OCI-M1 (cell line): ENCODE results near the gene GFI1.

Experiments used
- DNase-seq: peaks from one replicate; lab custom pipeline; 2025; lab: John Stamatoyannopoulos, UW

Gene GFI1

DNA sequence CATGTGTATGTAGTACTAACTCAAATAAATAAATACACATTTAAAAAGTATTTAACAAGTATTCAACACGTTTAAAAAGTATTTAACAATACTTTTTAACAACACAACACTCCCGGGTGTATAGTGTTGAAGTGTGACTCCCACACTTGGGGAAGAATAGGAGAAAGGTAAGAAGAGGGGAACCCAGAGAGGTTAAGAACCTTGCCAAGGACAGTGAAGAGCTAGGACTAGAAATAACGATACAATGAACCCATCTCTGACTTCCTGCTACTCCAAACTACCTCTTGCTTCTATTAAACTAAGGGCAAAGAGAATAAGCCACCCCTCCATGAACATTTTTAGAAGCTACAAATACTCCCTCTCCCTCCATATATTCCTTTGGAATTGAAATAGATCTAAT is 1.7 kb upstream of the GFI1 start:
- DNase-seq: no peak

DNA sequence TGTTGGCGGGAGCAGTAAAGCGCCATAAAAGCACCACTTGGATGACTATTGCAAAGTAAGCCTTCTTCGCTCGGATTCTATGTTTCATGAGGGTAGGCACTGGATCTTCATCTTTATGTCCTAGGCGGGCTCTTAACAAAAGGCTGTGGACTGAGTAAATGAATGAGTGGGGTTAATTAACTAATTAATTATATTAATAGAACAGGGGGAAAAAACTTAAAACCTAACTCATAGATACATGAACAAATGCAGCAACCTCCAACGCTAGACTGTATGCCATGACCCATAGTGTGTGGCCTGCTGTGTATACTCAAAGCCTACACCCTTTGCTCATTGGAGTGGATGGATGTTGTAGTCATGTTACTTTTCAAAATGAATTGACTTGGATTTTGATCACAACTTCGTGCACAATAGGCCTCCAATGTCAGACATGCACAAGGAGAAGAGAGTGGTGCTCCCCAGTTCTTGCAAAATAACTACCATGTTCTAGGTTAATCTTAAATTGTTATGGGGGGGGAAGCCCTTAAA is 417 bp upstream of the GFI1 start:
- DNase-seq: no peak

DNA sequence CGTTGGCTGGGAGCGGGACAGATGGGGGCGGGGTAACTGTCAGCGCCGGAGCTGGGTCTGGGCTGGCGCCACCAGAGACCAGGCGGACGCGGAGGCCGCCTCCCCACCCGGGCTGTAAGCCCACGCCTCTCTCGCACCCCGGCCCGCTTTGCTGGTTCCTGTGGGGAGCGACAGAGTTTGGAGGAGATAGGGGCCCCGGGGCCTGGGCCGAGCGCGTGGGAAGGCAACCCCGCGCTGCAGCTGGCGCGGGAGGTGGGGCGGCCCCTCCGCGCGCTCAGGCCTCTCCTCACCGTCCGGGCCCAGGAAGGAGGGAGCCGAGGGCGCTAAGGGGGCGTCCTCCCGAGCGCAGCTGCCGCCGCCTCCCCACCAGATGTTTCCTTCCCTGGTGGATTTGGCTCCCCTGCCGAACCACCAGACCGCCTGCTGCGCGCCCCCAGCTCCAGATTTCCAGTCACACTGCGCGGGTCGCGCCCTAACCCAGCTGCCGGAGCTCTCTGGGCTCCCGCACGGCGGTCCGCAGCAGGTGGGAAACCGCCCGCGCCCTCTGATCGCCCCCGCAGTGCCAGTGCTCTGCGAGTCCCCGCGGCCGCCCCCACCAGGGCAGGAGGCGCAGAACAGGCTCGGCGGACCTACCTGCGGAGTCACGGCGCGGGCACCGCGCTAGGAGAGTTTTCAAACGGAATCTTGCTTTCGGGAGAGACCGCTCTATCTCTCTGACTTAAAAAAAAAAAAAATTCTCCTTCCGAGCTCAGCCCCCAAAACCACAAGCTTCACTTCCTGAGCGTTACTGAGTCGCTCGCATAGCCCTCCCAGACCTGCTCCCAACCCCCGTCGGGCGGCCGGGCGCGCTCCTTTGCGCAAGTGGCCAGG is 1.1 kb downstream of the GFI1 start:
- DNase-seq: peak; percentile 88

DNA sequence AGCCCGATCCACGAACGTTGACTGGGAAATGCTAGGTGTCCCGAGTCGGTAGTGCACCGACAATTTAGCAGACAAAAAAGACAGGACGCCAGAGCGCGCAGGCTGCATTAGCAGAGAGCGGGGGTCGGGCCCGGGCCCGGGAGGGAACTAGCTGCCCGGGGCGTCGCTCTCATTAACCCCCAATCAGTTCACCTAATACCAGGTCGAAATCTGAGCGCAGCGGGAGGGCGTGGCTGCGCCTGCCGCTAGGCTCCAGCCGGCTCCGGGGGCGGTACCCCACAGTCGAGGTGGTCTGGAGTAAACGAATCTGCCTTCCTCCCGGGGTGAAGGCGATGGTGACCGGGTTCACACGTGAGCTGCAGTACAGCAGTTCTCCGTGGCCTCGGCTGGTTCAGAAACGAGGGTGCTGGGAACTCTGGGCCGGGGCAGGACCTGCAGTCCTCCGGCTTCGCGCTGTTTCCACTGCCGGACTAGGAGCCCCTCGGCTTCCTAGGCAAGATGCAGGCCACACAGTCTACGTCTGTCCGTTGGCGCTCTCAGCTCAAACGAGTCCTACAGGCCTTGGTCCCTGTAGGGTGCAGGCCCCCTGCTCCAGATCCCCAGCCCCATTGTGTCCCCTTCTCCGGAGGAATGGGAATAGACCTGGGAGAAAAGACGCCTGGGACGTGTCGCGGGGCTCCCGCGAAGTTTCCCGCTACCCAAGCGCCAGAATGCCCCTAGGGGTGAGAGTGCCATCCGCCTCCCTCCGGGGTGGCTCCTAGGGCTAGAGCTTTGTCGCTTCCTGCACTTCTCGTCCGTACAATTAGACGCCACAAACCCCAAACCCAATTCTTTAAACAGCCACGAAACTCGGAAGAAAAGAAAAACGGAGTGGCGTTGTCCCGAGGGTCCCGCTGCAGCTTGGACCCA is 2.0 kb downstream of the GFI1 start:
- peak; percentile 76 for DNase-seq

DNA sequence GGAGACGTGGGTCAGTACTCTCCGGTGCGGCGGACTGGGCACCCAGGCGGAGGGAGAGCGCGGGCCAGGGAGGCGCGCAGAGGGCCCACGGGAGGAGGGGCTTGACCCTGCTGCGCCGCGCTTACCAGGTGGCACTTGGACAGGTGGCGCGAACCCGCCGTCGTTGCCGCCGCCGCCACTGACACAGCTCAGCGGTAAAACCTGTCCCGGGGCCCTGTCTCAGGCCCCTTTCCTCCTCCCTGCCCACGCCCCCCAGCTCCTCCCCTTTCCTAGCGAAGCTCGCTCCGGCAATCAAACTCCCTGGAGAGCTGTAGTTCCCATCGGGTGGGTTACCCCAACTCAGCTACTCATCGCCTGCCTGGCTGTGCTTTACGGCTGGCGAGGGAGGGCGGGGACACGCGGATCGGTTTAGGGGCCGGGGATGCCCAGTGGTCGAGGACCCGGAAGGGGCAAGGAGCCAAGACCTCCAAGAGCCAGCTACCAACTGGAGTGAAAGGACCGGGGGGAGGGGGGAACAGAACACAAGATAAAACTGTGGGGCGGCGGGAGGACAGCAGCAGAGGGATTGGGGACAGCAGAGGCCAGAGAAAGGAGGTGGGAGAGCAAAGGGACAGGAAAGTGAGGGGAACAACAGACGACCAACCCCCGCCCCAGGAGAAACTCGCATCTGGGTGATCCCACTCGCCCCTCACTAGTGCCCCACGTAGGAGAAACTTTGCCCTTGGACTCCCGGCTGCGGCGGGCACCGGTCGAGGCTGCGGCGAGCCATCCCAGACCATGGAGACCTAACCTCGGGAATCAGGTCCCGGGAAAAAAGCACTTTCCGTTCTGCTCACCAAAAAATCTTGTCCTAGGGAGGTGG is 2.9 kb downstream of the GFI1 start:
- peak; percentile 30 for DNase-seq

DNA sequence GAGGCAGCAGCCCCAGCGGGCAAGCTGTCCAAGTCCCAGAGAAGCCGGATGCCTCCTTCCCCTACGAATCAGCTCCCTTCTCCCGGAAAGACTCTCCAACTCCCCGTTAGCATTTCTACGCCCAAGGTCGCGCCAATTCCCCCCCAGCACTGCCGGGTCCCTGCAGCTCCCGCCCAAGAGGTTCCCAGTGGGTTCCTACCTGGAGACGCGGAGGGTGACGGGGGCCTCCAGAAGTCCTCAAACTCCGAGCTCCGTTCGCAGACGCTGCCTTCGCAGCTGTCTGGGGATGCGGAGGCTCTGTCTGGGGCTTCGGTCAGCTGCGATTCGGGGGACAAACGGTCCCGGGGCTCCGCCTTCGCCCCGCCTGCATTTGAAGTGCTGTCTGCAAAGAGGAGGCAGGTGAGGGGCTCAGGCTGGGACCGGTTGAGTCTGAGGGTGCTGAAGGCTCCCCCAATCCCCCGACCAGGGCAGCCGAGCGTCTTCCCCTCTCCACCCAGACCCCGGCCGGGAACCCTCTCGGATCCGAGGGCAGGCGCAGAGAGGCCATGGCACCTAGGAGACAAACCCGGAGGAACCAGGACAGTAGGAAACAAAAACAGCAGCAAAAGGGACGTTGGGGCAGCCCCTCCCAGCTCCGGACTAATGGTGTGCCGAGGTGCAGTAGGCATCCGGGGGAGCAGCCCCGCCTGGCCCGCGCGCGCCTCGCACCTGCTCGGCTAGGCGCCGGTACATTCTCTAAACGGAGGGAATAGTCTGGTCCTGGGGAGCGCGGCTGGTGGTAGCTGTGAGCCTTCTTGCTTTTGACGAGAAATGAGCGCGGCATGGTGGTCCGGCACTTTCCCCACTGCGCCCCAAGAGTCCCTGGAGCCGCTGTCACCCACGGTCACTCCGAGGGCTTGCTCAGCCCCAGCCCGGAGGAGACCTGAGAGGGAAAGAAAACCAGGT is 3.8 kb downstream of the GFI1 start:
- no peak for DNase-seq

DNA sequence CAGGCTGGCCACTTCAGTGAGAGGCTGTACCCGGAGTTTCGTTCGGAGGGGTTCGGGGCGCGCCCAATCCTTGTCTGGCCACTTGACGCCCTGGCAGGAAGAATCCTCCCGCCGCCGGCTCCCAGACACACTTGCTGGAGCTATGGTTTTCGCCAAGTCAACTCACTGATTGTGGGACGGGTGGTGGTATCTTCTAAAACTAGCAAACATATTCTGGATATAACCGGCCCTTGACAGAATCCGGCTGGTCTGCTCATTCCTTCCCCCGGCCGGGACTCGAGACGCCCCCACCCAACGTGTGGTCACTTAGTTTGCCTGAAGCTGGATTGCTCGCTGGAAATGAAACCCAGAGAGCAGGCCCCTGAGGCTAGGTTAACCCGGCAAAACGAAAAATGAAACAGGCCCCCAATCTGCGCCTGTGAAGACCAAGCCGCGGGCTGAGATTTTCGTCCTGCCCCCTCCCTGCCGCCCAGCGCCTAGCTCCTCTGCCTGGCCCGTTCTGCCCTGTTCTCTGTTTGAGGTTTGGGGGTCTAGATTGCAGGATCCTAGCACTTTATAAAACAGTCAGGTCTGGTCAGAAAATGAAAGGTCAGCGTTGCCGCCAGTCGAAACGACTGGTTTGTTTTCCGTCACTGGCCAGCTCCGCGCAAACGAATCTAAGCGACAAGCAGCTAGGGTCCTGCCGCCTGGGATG is 4.6 kb downstream of the GFI1 start:
- DNase-seq: no peak

DNA sequence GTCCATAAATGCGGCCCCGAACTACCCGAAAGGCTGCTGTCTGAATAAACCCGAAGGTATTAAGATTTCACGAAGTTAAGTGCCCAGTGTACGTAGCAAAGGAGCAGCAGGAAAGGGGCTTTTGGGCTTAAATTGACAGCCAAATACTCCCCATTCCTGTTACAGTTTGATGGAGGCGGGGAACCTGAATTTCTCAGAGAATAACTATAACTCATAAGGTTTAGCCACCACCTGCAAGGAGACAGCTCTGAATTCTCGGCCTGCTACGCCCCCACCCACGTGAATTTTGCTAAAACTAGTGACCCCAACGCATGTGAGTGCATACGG is 5.2 kb downstream of the GFI1 start:
- DNase-seq: no peak

DNA sequence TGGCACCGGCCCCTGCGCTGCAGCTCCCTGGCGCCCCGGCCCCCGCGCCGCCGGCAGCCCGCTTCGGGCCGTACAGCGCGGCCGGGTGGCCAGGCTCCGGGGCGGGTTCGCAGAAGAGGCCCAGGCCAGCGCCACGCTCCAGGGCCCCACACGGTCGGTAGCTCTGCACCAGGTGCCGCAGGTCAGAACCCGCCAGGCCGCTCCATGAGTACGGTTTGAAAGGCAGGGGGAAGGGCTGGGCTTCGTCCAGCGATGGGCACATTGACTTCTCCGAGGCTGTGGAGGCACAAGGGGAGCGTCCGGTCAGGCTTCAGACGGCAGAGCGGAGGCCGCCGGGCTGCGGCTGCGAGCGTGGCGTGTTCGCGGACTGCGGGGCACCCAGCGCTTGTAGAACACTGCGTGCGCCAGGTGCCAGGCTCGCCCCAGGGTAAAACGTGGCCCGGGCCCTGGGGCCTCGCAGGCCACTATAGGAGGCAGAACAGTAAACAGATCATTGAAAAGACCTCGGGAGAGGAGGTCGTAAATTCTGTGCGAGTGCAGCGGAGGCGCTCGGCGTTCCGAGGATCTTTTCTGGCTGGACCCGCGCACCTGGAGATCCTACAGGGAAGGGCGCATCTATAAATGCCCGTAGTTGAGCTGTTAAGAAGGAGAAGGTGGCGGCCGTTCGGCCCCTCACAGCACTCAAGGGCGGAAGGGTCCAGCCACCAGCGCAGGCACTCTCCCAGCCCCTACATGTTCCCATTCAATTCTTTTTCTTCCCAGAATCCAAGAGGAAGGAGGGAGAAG is 5.7 kb downstream of the GFI1 start:
- DNase-seq: no peak

DNA sequence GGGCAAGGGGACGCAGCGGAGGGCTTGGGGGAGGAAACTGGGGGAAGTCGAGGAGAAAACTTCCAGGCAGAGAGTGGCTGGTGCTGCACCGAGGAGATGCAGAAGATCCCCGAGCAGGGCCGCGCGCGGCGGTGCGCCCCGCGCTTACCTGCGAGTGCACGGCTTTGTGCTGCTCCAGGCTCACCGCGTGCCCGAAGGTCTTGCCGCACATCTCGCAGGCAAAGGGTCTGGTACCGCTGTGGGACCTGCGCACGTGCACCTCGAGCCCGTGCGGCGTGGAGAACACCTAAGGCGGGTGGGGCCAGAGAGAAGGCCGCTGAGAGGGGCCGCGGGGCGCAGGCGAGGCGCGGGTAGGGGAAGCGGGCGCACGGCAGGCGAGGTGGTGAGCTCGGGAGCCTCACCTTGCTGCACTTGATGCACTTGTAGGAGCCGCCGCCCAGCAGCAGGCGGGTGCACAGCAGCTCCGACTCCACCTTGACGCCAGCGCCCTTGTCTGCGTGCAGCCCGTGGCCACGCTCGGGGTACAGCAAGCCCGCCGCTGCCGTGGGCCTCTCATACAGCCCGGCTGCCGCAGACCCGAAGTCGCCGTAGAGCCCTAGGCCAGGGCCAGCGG is 6.4 kb downstream of the GFI1 start:
- no peak for DNase-seq

DNA sequence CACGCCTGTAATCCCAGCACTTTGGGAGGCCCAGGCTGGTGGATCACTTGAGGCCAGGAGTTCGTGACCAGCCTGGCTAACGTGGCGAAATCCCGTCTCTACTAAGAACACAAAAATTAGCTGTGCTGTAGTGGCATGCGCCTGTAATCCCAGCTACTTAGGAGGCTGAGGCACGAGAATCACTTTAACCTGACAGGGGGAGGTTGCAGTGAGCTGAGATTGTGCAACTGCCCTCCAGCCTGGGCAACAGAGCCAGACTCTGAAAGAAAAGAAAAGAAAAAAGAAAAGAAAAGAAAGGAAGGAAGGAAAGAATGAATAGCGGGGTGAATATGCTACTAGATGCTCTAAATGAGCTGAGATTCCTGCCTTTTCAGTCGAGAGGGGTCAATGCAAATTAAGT is 7.1 kb downstream of the GFI1 start:
- DNase-seq: no peak

DNA sequence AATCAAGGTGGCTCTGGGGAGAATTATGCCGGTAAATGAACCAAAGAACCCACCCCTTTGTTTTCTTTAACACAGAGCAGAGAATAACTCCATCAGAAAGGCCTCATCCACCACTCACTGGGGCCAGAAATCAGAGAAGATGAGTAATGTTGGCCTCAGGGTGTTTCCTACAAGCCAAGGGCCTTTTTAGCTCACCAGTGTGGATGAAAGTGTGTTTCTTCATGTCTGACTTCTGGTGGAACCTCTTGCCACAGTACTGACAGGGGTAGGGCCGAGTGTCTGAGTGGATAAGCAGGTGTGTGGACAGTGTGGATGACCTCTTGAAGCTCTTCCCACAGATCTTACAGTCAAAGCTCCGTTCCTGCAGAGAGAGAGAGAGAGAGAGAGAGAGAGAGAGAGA is 8.3 kb downstream of the GFI1 start:
- DNase-seq: no peak

DNA sequence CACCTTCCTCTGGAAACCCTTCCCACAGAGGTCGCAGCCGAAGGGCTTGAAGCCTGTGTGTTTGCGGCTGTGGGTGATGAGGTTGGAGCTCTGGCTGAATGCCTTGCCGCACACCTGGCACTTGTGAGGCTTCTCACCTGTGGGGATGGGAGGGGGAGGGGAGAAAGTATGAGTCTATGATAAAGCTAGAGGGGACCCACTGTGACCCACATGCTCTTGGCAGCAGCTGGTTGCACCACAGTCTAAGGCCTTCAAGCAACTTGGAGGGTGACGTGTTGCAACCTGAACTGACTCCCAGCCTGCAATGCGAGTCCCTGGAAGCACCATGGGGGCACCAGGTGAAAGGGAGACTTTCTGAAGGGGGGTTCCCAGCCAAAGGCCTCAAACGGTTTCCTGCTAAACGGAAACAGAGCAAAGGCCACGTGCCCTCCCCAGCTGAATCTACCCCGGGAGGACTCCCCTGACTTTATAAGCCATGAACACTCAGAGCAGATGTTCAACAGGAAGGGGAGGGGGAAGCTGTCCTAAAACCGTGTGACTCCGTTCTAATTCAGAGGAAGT is 10.6 kb downstream of the GFI1 start:
- no peak for DNase-seq

DNA sequence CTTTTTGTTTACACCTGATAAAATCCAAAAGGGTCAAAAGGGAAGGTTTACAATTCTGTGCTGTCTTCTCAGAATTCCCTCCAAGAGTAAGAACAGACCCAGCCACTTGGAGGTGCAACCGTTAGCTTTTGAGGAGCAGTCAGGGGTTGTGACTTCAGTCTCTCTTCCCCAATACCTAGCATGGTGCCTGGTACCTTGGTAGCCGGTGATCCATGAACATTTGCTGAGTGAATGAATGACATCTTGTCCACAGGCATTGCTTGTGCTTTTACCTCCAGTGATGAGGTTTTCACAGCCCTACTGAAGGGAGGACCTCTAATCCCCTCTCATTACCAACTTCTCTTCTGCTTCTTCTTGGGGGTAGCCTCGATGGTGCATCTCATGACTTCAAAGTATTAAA is 11.7 kb downstream of the GFI1 start:
- no peak for DNase-seq

DNA sequence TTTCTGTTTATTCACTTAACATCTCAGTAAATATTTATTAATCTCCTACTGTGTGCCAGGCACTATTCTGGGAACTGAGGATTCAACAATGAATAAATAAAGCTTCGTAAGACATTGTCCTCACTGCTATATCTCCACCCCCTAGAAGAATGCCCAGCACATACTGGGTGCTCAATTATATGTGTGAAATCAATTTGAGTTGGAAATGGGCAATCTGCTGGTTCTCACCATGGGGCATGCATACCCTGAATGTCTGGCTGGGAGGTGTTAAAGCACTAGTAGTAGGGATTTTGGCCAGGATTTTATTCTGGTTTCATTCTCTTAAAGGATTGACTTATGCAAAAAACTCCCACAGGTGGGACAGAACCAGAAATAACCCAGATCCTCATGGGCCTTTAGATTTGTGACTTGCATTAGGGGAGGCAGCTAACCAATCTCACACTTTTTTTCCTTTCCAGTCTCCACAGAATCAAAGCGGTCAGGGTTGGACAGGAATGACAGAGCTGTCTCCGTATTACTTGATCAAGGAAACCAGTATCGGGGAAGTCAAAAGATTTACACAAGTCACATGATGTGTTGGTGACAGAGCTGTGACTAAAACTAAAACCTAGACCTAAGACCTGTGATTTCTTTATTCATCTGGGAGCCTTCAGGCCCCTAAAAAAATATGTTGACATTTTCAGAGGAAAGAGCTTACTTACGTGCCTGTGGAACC is 12.8 kb downstream of the GFI1 start:
- DNase-seq: no peak

DNA sequence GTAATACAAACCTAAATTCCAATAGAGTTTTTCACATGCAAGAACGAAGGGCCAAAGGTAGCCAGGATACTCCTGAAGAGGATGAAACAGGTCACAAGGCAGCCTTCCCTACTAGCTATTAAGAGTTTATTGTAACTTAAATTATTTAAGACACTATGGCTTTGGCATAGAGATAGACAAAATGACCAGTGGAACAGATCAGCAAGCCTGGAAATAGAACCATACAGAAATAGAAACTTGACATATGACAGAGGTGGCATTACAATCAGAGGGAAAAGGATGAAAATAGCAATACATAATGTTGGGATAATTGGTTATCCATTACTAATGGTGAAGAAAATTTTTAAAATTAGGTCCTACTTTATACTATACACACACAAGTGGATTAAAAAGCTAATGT is 16.5 kb downstream of the GFI1 start:
- DNase-seq: no peak

DNA sequence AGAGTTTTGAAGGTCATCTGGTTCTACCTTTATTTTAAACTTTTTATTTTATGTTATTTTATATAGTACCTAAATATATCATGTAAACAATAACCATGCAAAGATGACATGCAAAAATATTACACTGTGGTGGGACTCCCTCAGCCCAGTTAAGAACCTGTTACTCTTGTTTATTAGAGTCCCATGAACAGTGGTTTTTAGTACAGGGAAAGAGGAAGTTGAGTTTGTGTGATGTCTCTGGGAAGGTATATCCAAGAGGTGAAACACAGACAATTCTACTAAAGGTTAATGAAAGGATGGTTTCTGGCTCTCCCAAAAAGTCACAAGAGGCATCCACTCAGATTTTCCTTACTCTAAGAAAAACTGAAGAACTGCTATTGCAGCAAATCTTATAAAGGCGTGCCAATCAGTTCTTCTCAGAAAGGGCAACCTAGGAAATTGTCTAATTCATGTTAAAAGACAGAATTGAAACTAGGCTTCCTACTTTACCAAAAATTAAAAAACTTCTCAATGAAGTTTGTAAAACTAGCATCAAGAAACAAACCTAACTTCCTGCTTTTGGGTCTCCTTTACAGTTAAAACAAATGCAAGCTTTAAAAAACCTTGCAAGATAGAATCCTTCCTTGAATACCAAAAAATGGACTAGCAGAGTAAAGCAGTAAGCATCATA is 19.9 kb downstream of the GFI1 start:
- peak; percentile 71 for DNase-seq

DNA sequence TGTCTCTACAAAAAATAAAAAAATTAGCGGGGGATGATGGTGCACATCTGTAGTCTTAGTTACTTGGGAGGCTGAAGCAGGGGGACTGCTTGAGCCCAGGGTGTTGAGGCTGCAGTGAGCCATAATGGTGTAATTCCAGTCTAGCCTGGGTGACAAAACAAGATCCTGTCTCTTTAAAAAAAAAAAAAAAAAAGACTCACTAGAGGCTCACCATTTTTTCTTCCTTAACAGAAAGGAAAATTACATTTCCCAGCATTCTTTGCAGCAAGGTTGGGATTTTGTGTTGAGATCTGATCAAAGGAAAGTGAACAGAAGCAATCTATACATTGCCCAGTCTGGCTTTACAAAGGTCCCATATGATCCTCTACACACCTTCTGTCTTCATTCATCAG is 21.5 kb downstream of the GFI1 start:
- DNase-seq: peak; percentile 44
